GM12878 (cell line): ENCODE measurements around the gene TMPRSS6. TPM values are rescaled to one million over a fixed set of nuclear protein-coding genes. Genes with fewer than 3 reads are reported as not detected.

Experiments
- ATAC-seq: fragments of 200-7000 bp; cut with Tn5 transposase; 3 replicates; pipeline ENCODE4 v1.9.1; 2020; ENCODE audit warnings: mild to moderate bottlenecking, moderate library complexity
- BruUV-seq: library from RNA; stranded (reverse); fragments of 400-500 nt; replicated peaks from 2 replicates; lab custom pipeline; 2021; lab: Mats Ljungman, UMichigan
- CTCF ChIA-PET: fragments of 300-600 bp; sonication (Branson Sonifier 250); formaldehyde crosslinking; extraction: SDS; loops from one replicate; lab custom pipeline; 2021; ENCODE audit warnings: inconsistent platforms; lab: Yijun Ruan, JAX
- POLR2A ChIA-PET: fragments of 350-600 bp; formaldehyde crosslinking; extraction: SDS; loops from one replicate; lab custom pipeline; 2021; ENCODE audit warnings: inconsistent platforms; lab: Charles Lee
- RAD21 ChIA-PET: fragments of 300-600 bp; sonication (Branson Sonifier 250); formaldehyde crosslinking; loops from one replicate; lab custom pipeline; 2023; ENCODE audit warnings: antibody characterized with exemption; ENCODE audit not compliant: unreplicated experiment; lab: Charles Lee
- SMC1A ChIA-PET: fragments of 300-600 bp; sonication (Branson Sonifier 250); formaldehyde crosslinking; loops from one replicate; lab custom pipeline; 2023; ENCODE audit not compliant: unreplicated experiment, uncharacterized antibody; lab: Charles Lee
- DNase-seq: peaks from one replicate; pipeline ENCODE4 v3.0.0-alpha.2; 2011; ENCODE audit warnings: low read depth, low spot score
- FAIRE-seq: peaks from 3 replicates; lab custom pipeline; 2011; peaks lifted over from hg19 to GRCh38; lab: Jason Lieb, UNC
- H2AFZ ChIP-seq: 2 replicates; pipeline ENCODE4 v1.6.0; 2011; ENCODE audit warnings: low read depth, low read length, control low read depth; ENCODE audit not compliant: control insufficient read depth
- H3K27ac ChIP-seq: 2 replicates; pipeline ENCODE4 v1.5.1; 2011; ENCODE audit warnings: control low read depth; ENCODE audit not compliant: control insufficient read depth, insufficient read depth
- H3K27me3 ChIP-seq, 2 experiments: replicated peaks in 1 of 2; 2 replicates each; pipeline versions ENCODE4 v1.6.0 to v1.6.1; 2011; ENCODE audit warnings: low read length in 1 of 2; ENCODE audit not compliant: control insufficient read depth in 2 of 2, insufficient read depth in 2 of 2
- H3K36me3 ChIP-seq, 2 experiments: 2 replicates each; pipeline ENCODE4 v1.5.1; 2011; ENCODE audit warnings: low read length in 1 of 2; ENCODE audit not compliant: control insufficient read depth in 2 of 2, insufficient read depth in 2 of 2
- H3K4me1 ChIP-seq: 2 replicates; pipeline ENCODE4 v1.6.1; 2011; ENCODE audit warnings: mild to moderate bottlenecking, low read length, moderate library complexity, mixed read lengths; ENCODE audit not compliant: control insufficient read depth, insufficient read depth
- H3K4me2 ChIP-seq: 2 replicates; pipeline ENCODE4 v1.6.0; 2011; ENCODE audit warnings: control low read depth; ENCODE audit not compliant: control insufficient read depth, insufficient read depth
- H3K4me3 ChIP-seq: fragments of 200-600 bp; sonication (generic); 2 replicates; pipeline ENCODE4 v1.5.1; 2016
- H3K79me2 ChIP-seq: 2 replicates; pipeline ENCODE4 v1.6.0; 2011; ENCODE audit warnings: low read length; ENCODE audit not compliant: control insufficient read depth, insufficient read depth
- H3K9ac ChIP-seq: 2 replicates; pipeline ENCODE4 v1.8.0; 2011; ENCODE audit warnings: low read length, control low read depth, mixed read lengths; ENCODE audit not compliant: control insufficient read depth, insufficient read depth
- H3K9me3 ChIP-seq: replicated peaks from 3 replicates; pipeline ENCODE4 v1.5.1; 2011; ENCODE audit warnings: mild to moderate bottlenecking, low read length; ENCODE audit not compliant: control insufficient read depth, insufficient read depth
- H4K20me1 ChIP-seq: 2 replicates; pipeline ENCODE4 v1.6.0; 2011; ENCODE audit not compliant: control insufficient read depth, insufficient read depth
- BACH1 ChIP-seq: fragments of 450-650 bp; IDR thresholded peaks from 2 replicates; pipeline ENCODE4 v1.6.1; 2017; ENCODE audit warnings: mild to moderate bottlenecking, borderline replicate concordance
- CBX3 ChIP-seq: fragments of 200-600 bp; sonication (generic); IDR thresholded peaks from 2 replicates; pipeline ENCODE4 v1.6.1; 2016; ENCODE audit warnings: low read depth, borderline replicate concordance
- EGR1 ChIP-seq, 2 experiments: IDR thresholded peaks; 1 replicate in 1 of 2; 2 replicates in 1 of 2; pipeline ENCODE4 v1.6.1; 2011 to 2012; ENCODE audit warnings: low read depth in 2 of 2, low read length in 2 of 2, borderline replicate concordance in 1 of 2, mild to moderate bottlenecking in 1 of 2, moderate library complexity in 1 of 2
- GATAD2B ChIP-seq: fragments of 450-650 bp; conservative IDR thresholded peaks from 2 replicates; pipeline ENCODE4 v1.6.1; 2017; ENCODE audit warnings: low read depth, mild to moderate bottlenecking, moderate library complexity
- JUND ChIP-seq: IDR thresholded peaks from 2 replicates; pipeline ENCODE4 v1.6.1; 2012; ENCODE audit warnings: low read depth, mild to moderate bottlenecking, low read length, improper control_type of control experiment, moderate library complexity
- PAX8 ChIP-seq: fragments of 450-650 bp; IDR thresholded peaks from 2 replicates; pipeline ENCODE4 v1.6.1; 2017; ENCODE audit warnings: mild to moderate bottlenecking, moderate library complexity
- POLR2AphosphoS5 ChIP-seq: IDR thresholded peaks from 2 replicates; pipeline ENCODE4 v1.6.1; 2011; ENCODE audit warnings: mild to moderate bottlenecking, low read length, inconsistent platforms
- SMAD5 ChIP-seq: IDR thresholded peaks from 2 replicates; pipeline ENCODE4 v1.6.1; 2016; ENCODE audit warnings: antibody characterized with exemption, low read depth
- STAT3 ChIP-seq: IDR thresholded peaks from 2 replicates; pipeline ENCODE4 v1.6.1; 2011; ENCODE audit warnings: low read depth, low read length, improper control_type of control experiment
- TAF1 ChIP-seq: IDR thresholded peaks from 2 replicates; pipeline ENCODE4 v1.6.1; 2011; ENCODE audit warnings: mild to moderate bottlenecking, low read depth, low read length, borderline replicate concordance
- YY1 ChIP-seq: IDR thresholded peaks from 2 replicates; pipeline ENCODE4 v1.6.1; 2011; ENCODE audit warnings: low read depth, mild to moderate bottlenecking, low read length
- ZNF622 ChIP-seq: fragments of 450-650 bp; IDR thresholded peaks from 2 replicates; pipeline ENCODE4 v1.6.1; 2017; ENCODE audit warnings: mild to moderate bottlenecking, inconsistent platforms
- WGBS: methylation state at CpG from one replicate; pipeline ENCODE4 v1.1.6; 2016; ENCODE audit warnings: low lambda C conversion rate; ENCODE audit not compliant: insufficient replicate concordance, insufficient coverage; ENCODE audit errors: missing lambda C conversion rate; 5-methylcytosine and 5-hydroxymethylcytosine counted together
- in situ Hi-C: fragments of 300-500 bp; cut with MboI; formaldehyde crosslinking; loops from 9 replicates; pipeline ENCODE4 v1.14.3; 2018; ENCODE audit warnings: mixed read lengths
- intact Hi-C: fragments of 100-400 bp; cut with micrococcal nuclease; formaldehyde crosslinking; loops from one replicate; pipeline ENCODE4 v1.14.2; 2022; ENCODE audit not compliant: unreplicated experiment
- polyA plus RNA-seq, 11 experiments: library from polyadenylated mRNA; depleted of rRNA in 4 of 11; unstranded in 6 of 11; stranded (reverse) in 5 of 11; fragments of >200 nt; fragmentation: Nextera tagmentation in 4 of 11; fragmentation: Illumina TruSeq in 1 of 11; extraction: Ambion mirVana in 4 of 11; extraction: Trizol in 1 of 11; gene quantifications; 1 replicate in 1 of 11; 2 replicates in 10 of 11; pipeline versions ENCODE4 v1.2.1 to v1.2.3, GENCODE V29; 2011 to 2016; ENCODE audit warnings: inconsistent platforms in 2 of 11, missing spikeins in 2 of 11, low read depth in 1 of 11
- total RNA-seq, 4 experiments: library from RNA; depleted of rRNA in 3 of 4; stranded (reverse); fragments of >200 nt in 3 of 4; fragmentation: Illumina TruSeq in 1 of 4; extraction: Trizol in 1 of 4; gene quantifications; 2 replicates each; pipeline versions ENCODE4 v1.2.1 to v1.2.3, GENCODE V29; 2013 to 2021
- TF ChIP-seq, protein P1 (sequence below), 3 experiments: IDR thresholded peaks in 2 of 3; conservative IDR thresholded peaks in 1 of 3; 2 replicates each; pipeline ENCODE4 v1.5.1; 2011; ENCODE audit warnings: low read depth in 3 of 3, low read length in 3 of 3, mild to moderate bottlenecking in 3 of 3, control low read depth in 2 of 3, moderate library complexity in 2 of 3, inconsistent platforms in 1 of 3, mixed read lengths in 1 of 3; ENCODE audit not compliant: control insufficient read depth in 2 of 3, insufficient read depth in 1 of 3; ENCODE audit errors: extremely low read depth in 1 of 3

The TMPRSS6 gene
- total and polyA plus RNA-seq, 10 of the 15 experiments (the other 5 are each of a cell fraction or from before 2014, with no cell fraction given) = 0.06 to 0.69 (median 0.19) TPM; not detected in 6

GRCh38 chr22:37032134-37032534, 77.4 kb downstream of the TMPRSS6 start:
- BruUV-seq = no TSS peak

DNA sequence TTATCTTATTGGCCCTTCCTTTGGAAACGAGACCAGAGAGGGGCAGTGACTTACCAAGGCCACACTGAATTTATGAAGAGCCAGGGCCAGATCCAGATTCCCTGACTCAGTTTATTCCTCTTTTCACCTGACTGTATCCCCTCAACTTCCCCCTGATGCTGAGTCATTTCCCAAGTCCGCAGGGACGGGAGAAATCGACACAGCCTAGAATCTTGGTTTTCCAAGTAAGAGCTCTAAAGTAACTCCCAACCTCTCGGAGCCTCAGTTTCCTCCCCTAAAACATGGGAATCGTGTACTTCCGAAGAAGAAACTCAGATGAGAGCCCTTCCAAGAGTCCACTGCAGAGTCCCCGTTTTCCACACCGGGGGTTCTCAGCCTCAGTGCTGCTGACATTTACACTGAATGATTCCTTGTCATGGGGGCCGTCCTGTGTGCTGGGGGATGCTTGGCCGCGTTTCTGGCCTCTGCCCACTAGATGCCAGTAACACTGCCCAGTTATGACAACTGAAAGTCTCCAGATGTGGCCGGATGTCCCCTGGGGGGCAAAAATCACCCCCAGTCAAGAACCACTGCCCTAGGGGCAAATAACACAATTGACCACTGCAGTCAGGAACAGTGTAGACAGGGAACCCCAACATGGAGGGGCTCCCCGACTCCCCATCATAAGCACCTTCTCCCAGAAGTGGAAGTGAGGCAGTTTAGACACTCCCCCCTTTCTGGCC, 78.8 kb downstream of the TMPRSS6 start:
- Histone ChIP-seq H3K79me2 (no peaks in the 10 kb centered on the region), H3K9ac (no peak overlapping the region), H3K4me1 (no peaks in the 10 kb centered on the region), H3K4me2 (no peak overlapping the region), H3K27ac (no peak overlapping the region), H4K20me1 (no peaks in the 10 kb centered on the region), H3K36me3 (no peaks in the 10 kb centered on the region), H3K27me3 (no peaks in the 10 kb centered on the region; a peak in 1 of 4 replicates), H3K9me3 (no peaks in the 10 kb centered on the region), H3K4me3 (no peak overlapping the region), H2AFZ (no peak overlapping the region)
- CTCF ChIA-PET = interaction anchor here (1.3 to 1.7 kb wide), 3 partner anchors 10 to 13 kb away, joined by 3 to 10 read pairs (median 7); no protein-coding TSS in a partner anchor
- no peak for TF ChIP-seq SMAD5
- TF ChIP-seq, protein P1, sequence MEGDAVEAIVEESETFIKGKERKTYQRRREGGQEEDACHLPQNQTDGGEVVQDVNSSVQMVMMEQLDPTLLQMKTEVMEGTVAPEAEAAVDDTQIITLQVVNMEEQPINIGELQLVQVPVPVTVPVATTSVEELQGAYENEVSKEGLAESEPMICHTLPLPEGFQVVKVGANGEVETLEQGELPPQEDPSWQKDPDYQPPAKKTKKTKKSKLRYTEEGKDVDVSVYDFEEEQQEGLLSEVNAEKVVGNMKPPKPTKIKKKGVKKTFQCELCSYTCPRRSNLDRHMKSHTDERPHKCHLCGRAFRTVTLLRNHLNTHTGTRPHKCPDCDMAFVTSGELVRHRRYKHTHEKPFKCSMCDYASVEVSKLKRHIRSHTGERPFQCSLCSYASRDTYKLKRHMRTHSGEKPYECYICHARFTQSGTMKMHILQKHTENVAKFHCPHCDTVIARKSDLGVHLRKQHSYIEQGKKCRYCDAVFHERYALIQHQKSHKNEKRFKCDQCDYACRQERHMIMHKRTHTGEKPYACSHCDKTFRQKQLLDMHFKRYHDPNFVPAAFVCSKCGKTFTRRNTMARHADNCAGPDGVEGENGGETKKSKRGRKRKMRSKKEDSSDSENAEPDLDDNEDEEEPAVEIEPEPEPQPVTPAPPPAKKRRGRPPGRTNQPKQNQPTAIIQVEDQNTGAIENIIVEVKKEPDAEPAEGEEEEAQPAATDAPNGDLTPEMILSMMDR (IDR thresholded peaks at IDR 0.05 in 2 of 3, conservative IDR thresholded peaks at IDR 0.05 in 1 of 3; ENCODE audit: control insufficient read depth in 2 of 3, extremely low read depth in 1 of 3, insufficient read depth in 1 of 3, low read depth in 3 of 3, low read length in 3 of 3) = peak in 2 of 3 experiments; percentile 8 to 15; a peak in 1 of 6 replicates
- in situ Hi-C loops (no loop called here), intact Hi-C loops (no loop called here)
- DNase-seq (no peak), FAIRE-seq (no peak), ATAC-seq (peak; percentile 37; the same call in 1 of the 3 replicates)
- POLR2A ChIA-PET = no interaction called here
- SMC1A ChIA-PET = interaction anchor here (0.9 kb wide), 1 partner anchor 14 kb away, joined by 3 read pairs; no protein-coding TSS in a partner anchor
- no TSS peak for BruUV-seq
- WGBS = 70% methylated on average over 14 of the region's 14 CpGs
- RAD21 ChIA-PET = no interaction called here

More at GRCh38 chr22:37032134-37032534, 77.4 kb downstream of the TMPRSS6 start:
- H3K4me1 ChIP-seq = no peaks in the 10 kb centered on the region
- no peak overlapping the region for H3K4me3 ChIP-seq
- H3K9ac ChIP-seq = no peak overlapping the region
- no peaks in the 10 kb centered on the region for H3K9me3 ChIP-seq
- FAIRE-seq (no peak), DNase-seq (no peak)
- RAD21 ChIA-PET = interaction anchor here (0.8 kb wide), 1 partner anchor 13 kb away, joined by 5 read pairs; no protein-coding TSS in a partner anchor
- H3K27ac ChIP-seq = no peak overlapping the region
- POLR2A ChIA-PET = no interaction called here
- intact Hi-C loops = no loop called here
- no peaks in the 10 kb centered on the region for H4K20me1 ChIP-seq
- SMC1A ChIA-PET = interaction anchor here (0.6 to 1.0 kb wide), 2 partner anchors 13 to 386 kb away, joined by 3 to 4 read pairs; no protein-coding TSS in a partner anchor
- CTCF ChIA-PET = interaction anchor here (1.1 to 3.3 kb wide), 3 partner anchors 11 to 13 kb away, joined by 3 to 17 read pairs (median 15); partner anchors contain the start of gene TST
- H3K4me2 ChIP-seq = no peak overlapping the region
- no peaks in the 10 kb centered on the region for H3K36me3 ChIP-seq
- no peak for TF ChIP-seq POLR2AphosphoS5
- TF ChIP-seq CBX3 = no peak
- TF ChIP-seq ZNF622 = no peak
- no peak for TF ChIP-seq TAF1
- no peak for TF ChIP-seq YY1
- TF ChIP-seq STAT3 = no peak
- TF ChIP-seq JUND = no peak
- no peak for TF ChIP-seq GATAD2B
- TF ChIP-seq BACH1 = no peak
- no peak for TF ChIP-seq PAX8
- no peak for TF ChIP-seq EGR1 (IDR thresholded peaks at IDR 0.05; ENCODE audit: borderline replicate concordance in 1 of 2, low read depth in 2 of 2, low read length in 2 of 2)
- TF ChIP-seq, all 136 proteins: peak for 0
- in situ Hi-C loops = no loop called here
- Histone ChIP-seq H2AFZ (no peak overlapping the region), H3K79me2 (no peaks in the 10 kb centered on the region), H3K27me3 (no peaks in the 10 kb centered on the region; a peak in 1 of 4 replicates)
- no peak for ATAC-seq
- whole genome bisulfite sequencing = 68% methylated on average over 2 of the region's 2 CpGs
